Fibroblast of villous mesenchyme (primary cell): ENCODE data around the gene SLIT3. TPM values are rescaled to one million over a fixed set of nuclear protein-coding genes. Genes with fewer than 3 reads are reported as not detected.
A peak's percentile ranks its signal among the peaks of the same experiment; 100 is the strongest.

Experiments
- DNase-seq: peaks from one replicate; pipeline ENCODE4 v3.0.0-alpha.2; 2010; ENCODE audit warnings: low read depth
- H3K4me3 ChIP-seq: 2 replicates; pipeline ENCODE4 v1.5.1; 2011; ENCODE audit warnings: low read depth, mild to moderate bottlenecking, low read length
- CTCF ChIP-seq: IDR thresholded peaks from 2 replicates; pipeline ENCODE4 v1.5.1; 2012; ENCODE audit warnings: low read depth, mild to moderate bottlenecking, low read length; ENCODE audit not compliant: insufficient read depth
- small RNA-seq: library from RNA; depleted of rRNA; stranded (forward); fragments of <200 nt; gene quantifications from one replicate; pipeline ENCODE3, GENCODE V24; 2012
- total RNA-seq: library from RNA; depleted of rRNA; stranded (reverse); fragments of >200 nt; gene quantifications from 2 replicates; pipeline ENCODE4 v1.2.3, GENCODE V29; 2012

SLIT3 gene
- total RNA-seq, 1 donor: under 0.01 TPM

DNA sequence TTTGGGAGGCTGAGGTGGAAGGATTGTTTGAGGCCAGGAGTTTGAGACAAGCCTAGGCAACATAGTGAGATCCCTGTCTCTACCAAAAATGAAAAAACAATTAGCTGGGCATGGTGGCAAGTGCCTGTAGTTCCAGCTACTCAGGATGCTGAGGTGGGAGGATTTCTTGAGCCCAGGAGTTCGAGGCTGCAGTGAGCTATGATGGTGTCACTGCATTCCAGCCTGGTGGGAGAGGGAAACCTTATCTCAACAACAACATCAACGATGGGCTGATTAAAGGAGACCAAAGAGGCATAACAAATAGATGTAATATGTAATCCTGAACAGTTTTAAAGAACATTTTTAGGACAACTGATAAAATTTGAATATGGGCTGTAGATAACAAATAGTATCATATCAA, 687.5 kb downstream of the SLIT3 start:
- TF ChIP-seq CTCF: no peak
- DNase-seq: no peak
- H3K4me3 ChIP-seq: no peak overlapping the region

- no peak overlapping the region for H3K4me3 ChIP-seq
- no peak for TF ChIP-seq CTCF
- DNase-seq: no peak
These were observed 687.9 kb downstream of the SLIT3 start for GRCh38 chr5:168612996-168613395.

- TF ChIP-seq CTCF: no peak
- DNase-seq: no peak
- no peak overlapping the region for H3K4me3 ChIP-seq
These were observed 688.8 kb downstream of the SLIT3 start for GRCh38 chr5:168612123-168612522.

Small RNA genes within 50 kb of the gene (small RNA-seq; reads per million reads assigned to genes)
- gene MIR218-2: not detected
- gene MIR585: 1.3 reads per million, percentile 28 among the genes with 10 or more reads in this experiment
- not detected for gene RF00019
